Stimulated activated CD4-positive, alpha-beta T cell treated with anti-CD3 and anti-CD28 coated beads, Interleukin-15, amount 100 ng/mL, for 1 hour (primary cell): ENCODE data around the gene TCTN1.
"Not testable (repeated sequence)": the region's sequence is repeated elsewhere in the genome, so short reads cannot be mapped to it uniquely, and the experiment has no call there.

Experiments
- DNase-seq, 2 donors: peaks; one replicate each; pipeline ENCODE4 v3.0.0-alpha.2; 2020; ENCODE audit warnings: low read depth in 1 of 2, low spot score in 1 of 2

The TCTN1 gene

GRCh38 chr12:110637869-110638441 is 24.0 kb downstream of the TCTN1 start:
- DNase-seq: no peak

- DNase-seq: no peak
Observed at GRCh38 chr12:110638796-110639195, 24.9 kb downstream of the TCTN1 start.

- no peak for DNase-seq
Observed at GRCh38 chr12:110639336-110640141, 25.6 kb downstream of the TCTN1 start.

GRCh38 chr12:110640275-110641025 is 26.5 kb downstream of the TCTN1 start:
- DNase-seq: no peak

- no peak for DNase-seq
Observed at GRCh38 chr12:110641521-110641920, 27.6 kb downstream of the TCTN1 start.

GRCh38 chr12:110647631-110648040 is 33.7 kb downstream of the TCTN1 start:
- no peak for DNase-seq

GRCh38 chr12:110649341-110649847 is 35.5 kb downstream of the TCTN1 start:
- no peak for DNase-seq

GRCh38 chr12:110654238-110654637 is 40.3 kb downstream of the TCTN1 start:
- DNase-seq: not testable (repeated sequence)

- DNase-seq: no peak
Observed at GRCh38 chr12:110656071-110656655, 42.2 kb downstream of the TCTN1 start.

GRCh38 chr12:110657747-110658146 is 43.8 kb downstream of the TCTN1 start:
- DNase-seq: no peak

GRCh38 chr12:110658242-110658641 is 44.3 kb downstream of the TCTN1 start:
- DNase-seq: no peak

GRCh38 chr12:110658878-110659277 is 44.9 kb downstream of the TCTN1 start:
- DNase-seq: no peak

- peak in 1 of 2 donors; percentile 18 for DNase-seq
Observed at GRCh38 chr12:110661337-110661972, 47.5 kb downstream of the TCTN1 start.

GRCh38 chr12:110666892-110667291 is 53.0 kb downstream of the TCTN1 start:
- no peak for DNase-seq

GRCh38 chr12:110667671-110668070 is 53.7 kb downstream of the TCTN1 start:
- no peak for DNase-seq

GRCh38 chr12:110668480-110669192 is 54.7 kb downstream of the TCTN1 start:
- DNase-seq: no peak

- DNase-seq: no peak
Observed at GRCh38 chr12:110669193-110669502, 55.2 kb downstream of the TCTN1 start.

- DNase-seq: no peak
Observed at GRCh38 chr12:110670161-110670701, 56.3 kb downstream of the TCTN1 start.

- no peak for DNase-seq
Observed at GRCh38 chr12:110676171-110676570, 62.2 kb downstream of the TCTN1 start.

GRCh38 chr12:110677206-110677911 is 63.4 kb downstream of the TCTN1 start:
- no peak for DNase-seq
